GM19468 (cell line): ENCODE data around the gene AKT3.
"Not testable (repeated sequence)": the region's sequence is repeated elsewhere in the genome, so short reads cannot be mapped to it uniquely, and the experiment has no call there.

ENCODE experiments used
- ATAC-seq: cut with Tn5 transposase; IDR thresholded peaks from one replicate; pipeline ENCODE4 v1.9.1; 2021; ENCODE audit warnings: mild to moderate bottlenecking, moderate library complexity, moderate number of reproducible peaks; ENCODE audit not compliant: unreplicated experiment; ENCODE audit errors: extremely low read depth

AKT3 gene

DNA sequence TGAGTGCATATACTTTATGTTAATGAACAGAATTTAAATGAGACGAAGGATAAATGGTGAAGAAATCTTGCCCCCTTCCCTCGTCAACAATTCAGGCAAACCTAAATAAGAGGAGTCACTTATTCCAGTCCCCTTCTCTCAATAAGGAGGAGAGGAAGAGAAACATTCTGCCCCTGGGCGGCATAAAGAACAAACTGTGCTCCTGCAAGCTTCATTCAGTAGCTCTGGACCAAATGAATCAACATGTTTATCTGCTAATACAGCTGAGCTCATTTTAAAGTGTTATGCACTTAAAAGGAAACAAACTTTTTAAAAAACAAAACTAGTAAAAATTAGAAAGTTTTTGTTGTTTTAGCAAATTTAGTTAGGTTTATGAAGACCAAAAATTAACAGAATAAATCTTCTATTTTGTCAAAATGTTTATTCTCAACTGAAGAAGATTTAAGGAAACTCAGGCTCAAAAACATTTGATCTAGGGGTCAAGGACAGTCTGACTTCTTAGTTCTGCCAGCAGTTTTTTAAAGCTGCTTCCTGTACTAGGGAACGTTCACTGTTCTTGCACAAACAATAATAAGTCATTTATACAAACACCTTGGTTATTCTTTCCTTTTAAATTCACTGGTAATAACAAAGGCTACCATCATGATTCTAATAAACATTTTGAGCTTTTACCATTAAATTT lies 58.3 kb downstream of the AKT3 start:
- no peak for ATAC-seq

DNA sequence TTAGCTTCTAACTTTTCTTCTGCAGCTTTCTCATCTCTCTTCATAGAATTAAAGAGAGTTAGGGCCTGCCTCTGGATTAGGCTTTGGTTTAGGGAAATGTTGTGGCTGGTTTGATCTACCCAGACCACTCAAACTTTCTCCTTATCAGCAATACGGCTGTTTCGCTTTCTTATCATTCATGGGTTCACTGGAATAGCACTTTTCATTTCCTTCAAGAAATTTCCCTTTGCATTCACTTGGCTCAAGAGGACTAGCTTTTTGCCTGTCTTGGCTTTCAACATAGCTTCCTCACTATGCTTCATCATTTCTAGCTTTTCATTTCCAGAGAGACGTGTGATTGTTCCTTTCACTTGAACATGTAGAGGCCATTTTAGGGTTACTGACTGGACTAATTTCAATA lies 59.6 kb downstream of the AKT3 start:
- ATAC-seq = no peak

DNA sequence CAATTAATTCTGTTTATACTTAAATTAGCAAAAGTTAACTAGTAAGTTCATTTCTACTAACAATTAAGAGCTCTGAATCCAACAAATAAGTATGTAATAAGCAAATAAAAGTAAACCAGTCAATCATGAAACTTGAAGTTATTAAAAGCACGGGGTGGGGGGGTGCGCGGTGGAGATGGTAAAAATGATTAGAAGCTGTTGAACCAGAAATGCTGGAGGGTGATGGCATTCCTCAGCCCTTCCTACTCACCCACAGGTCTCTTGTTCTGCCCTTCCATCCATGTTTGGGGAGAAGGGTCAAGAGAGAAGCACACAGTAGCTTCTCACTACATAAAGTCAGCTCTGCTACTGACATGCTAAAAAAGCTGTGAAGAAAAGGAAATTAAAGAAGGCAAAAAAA lies 63.5 kb downstream of the AKT3 start:
- no peak for ATAC-seq

DNA sequence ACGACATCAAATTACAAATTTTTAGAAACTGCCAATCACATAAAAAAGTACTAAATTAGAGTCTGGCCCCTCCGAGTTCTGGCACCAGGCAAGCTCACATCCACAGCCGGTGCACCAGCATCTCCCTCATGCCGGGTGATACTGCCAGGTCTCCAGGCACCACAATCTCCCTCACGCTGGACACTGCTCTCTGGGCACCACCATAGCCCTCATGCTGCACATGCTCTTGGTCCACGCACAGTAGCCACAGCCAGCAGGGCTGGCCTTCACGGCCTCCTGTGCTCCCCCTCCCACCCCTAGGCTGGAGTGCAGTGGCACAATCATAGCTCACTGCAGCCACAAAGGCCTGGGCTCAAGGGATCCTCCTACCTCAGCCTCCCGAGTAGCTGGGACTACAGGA lies 65.5 kb downstream of the AKT3 start:
- no peak for ATAC-seq

DNA sequence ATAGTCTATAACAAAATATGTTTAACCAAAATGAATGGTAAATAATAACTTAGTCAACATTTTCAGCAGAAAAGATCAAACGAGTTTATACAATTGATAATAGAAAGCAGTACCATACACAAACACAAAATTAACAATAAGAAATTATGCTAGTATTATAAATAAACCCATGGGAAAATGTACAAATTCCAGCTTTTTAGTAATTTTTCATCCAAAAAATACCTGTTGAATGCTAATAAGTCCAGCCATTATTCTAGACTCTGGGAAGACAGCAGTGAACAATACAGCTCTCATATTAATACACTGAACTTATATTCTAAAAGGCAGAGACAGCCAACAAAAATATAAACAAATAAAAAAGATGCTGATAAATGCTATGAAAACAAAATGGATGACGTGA lies 66.3 kb downstream of the AKT3 start:
- no peak for ATAC-seq

DNA sequence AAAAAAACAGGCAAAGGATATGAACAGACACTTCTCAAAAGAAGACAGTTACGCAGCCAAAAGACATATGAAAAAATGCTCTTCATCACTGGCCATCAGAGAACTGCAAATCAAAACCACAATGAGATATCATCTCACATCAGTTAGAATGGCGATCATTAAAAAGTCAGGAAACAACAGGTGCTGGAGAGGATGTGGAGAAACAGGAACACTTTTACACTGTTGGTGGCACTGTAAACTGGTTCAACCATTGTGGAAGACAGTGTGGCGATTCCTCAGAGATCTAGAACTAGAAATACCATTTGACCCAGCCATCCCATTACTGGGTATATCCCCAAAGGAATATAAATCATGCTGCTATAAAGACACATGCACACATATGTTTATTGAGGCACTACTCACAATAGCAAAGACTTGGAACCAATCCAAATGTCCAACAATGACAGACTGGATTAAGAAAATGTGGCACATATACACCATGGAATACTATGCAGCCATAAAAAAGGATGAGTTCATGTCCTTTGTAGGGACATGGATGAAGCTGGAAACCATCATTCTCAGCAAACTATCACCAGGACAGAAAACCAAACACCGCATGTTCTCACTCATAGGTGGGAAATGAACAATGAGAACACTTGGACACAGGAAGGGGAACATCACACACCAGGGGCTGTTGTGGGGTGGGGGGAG lies 77.5 kb downstream of the AKT3 start:
- not testable (repeated sequence) for ATAC-seq

DNA sequence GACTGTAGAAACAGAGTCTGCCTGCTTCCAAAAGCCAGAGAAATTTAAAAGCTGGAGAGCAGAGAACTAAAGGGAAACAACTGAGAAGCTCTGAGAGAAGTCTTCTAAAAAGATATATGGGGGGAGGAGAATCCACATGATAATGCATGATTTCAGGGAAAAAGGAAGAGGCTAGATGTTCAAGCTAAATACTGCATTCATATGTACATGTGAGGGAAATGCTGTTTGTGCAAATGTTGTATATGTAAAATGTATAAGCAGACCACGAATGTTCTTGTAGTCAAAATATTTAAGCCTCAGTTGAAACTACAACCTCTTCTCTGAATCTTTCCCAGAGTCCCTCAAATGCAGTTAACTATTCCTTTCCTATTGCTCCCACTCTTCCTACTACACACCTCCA lies 79.2 kb downstream of the AKT3 start:
- ATAC-seq = no peak

DNA sequence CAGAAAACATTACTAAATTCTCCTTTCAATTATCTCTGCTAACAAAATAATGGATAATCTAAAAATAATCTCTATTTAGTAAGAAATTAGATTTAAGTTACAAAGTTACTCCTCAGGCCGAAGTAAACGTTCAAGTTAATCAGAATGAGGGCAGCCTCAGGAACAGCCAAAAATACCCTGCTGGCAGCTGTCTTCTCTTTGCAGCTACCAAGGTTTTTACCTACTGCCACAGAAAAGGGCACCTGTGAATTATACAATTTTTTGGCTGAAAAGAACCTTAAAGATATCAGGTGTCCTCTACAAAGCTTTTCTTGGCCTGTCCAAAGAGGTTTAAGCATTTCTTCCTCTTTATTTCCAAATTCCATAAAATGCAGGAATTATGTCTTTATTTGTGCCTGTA lies 84.4 kb downstream of the AKT3 start:
- ATAC-seq = no peak

DNA sequence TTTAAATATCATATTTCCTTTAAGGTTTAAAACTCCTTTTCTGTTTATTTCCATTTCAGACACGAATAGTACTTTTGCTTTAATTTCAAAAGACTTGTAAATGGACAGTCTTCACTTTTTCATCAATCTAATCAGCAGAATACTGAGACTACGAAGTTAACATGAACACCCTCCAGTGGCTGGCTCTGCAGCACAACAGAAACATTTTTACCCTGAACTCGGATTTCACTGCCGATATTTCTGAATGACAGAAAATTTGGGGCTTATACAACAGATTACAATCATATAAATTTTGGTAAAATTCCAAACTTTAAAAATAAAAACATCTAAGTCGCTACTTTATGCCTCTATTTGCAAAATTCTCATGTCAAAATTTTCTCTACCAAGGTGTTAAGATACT lies 86.2 kb downstream of the AKT3 start:
- no peak for ATAC-seq

DNA sequence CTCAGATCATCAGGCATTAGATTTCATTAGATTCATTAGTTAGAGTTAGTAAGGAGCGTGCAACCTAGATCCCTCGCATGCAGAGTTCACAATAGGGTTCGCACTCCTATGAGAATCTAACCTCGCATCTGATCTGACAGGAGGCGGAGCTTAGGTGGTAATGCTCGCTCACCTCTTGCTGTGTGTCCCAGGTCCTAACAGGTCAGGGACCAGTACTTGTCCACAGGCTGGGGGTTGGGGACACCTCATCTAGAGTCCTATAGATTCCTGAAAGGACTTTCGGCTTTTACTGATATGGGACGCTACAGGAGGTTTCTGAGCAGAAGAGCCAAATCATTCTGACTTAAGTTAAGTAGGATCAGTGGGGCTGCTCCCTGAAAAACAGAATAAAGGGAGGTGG lies 91.4 kb downstream of the AKT3 start:
- ATAC-seq = no peak

DNA sequence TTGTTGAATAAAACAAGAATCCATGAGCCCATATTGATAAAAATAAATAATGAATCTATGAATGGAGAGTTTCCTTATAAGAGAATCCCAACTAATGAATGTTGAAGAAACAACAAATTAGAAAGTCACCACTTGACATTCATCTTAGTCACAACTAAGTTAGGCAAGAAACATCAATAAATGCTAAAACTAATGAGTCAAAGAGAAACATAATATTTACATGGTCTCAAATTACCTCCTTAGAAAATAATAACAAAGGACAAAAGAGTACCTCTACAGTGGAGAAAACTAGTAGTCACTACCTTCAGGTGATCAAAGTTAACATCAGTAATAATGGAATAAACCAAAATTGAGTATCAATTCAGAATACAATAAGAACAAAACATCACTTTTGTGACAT lies 93.5 kb downstream of the AKT3 start:
- ATAC-seq = no peak

DNA sequence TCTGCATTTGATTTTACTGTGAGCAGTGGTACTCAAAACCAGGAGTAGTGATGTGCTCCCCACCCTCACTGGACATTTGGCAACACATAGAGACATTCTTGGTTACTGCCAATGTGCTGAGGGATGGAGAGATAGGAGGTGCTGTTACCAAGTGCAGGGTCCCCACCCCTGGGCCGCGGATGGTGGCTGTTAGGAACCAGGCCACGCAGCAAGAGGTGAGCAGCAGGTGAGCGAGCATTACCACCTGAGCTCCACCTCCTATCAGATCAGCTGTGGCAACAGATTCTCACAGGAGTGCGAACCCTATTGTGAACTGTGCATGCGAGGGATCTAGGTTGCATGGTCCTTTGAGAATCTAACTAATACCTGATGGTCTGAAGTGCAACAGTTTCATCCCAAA lies 95.7 kb downstream of the AKT3 start:
- ATAC-seq = no peak

DNA sequence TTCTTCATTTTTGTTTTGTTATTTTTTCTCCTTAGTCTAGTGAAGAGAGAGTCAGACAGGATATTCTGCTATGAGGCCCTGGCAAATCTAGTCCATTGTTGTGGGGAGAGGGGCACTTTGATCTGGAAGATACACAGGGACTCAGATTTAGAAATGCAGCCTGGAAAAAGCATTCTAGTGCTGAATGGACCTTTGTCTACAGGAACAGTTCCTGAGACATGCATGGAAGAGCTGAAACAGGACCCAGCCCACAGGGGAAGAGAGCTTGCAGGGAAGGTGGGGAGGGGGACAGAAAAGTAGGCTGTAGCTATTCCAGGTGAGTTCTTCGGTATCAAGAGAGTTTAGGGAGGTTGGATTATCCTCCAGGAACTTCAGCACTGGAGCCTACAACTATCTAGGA lies 98.5 kb downstream of the AKT3 start:
- ATAC-seq = no peak

DNA sequence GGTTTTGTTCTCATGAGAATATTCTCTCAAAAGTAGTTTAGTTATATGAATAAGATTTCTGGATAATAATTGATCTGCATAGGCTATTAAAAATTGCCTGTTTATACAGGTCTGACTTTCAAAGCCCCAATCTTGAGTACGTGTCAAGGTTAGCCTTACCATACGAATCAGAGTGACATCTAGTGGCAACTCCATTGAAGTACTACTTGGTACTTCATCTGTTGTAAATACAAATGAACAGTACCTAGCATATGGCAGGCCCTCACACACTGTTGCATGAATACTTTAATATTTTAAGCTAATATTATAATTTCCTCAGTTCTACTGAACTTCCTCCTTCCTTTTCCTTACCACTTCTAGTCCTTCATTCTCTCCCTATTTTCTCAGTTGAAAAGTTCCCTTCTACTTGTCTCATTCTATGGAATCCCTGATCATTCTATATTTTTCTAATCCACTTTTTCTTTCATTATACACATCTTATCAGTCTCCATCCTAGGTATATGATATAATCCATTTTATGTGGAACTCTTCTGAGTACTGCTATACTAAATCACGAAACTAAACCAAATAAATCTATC lies 101.2 kb downstream of the AKT3 start:
- ATAC-seq = peak; percentile 91

DNA sequence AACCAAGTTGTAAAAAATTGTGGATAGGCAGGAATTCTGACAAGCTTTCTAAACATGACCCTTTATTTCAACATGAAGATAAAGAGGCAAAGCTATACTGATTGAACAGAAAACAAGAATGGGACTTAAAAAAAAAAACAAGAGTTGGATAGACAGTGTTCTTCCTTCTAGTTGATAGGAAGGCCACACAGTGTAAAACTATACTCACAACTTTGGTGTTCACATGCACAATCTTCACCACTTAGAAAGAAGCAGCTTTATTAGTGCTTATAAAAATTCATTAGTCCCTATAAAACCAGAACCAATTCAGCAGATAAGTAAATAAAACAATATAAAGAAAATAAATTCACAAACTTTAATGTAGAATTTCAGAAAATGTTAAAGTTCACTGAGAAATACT lies 101.8 kb downstream of the AKT3 start:
- ATAC-seq = no peak

DNA sequence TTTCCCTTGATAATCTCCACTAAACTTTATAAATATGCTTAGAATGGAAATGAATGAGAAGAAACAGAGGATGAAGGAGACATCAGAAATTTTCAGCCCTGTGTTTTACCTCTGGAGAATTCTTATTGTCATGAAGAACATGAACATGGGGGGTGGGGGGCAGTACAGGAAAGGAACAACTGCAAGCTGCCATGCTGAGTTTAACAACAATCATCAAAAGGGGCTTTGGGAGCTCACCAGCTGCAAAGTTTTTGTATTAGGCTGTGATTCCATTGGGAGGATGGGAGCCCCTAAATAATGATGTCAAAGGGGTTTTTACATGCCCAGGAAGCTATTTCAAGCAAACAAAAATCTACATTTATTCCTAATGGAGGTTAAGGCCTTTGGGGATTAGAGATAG lies 103.3 kb downstream of the AKT3 start:
- no peak for ATAC-seq

DNA sequence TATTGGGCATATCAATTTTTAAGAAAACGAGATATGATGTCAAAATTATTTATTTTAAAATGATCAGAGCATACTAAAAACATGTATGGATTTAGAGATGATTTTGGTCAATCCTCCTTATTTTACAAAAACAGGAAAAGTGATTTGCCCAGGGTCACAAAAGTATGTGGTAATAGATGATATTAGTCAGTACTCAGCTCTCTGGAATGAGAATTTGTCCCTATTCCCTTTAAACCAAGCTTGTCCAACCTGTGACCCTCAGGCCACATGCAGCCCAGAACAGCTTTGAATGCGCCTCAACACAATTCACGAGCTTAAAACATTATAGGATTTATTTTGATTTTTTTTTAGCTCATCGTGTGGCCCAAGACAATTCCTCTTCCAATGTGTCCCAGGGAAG lies 104.7 kb downstream of the AKT3 start:
- ATAC-seq = no peak

DNA sequence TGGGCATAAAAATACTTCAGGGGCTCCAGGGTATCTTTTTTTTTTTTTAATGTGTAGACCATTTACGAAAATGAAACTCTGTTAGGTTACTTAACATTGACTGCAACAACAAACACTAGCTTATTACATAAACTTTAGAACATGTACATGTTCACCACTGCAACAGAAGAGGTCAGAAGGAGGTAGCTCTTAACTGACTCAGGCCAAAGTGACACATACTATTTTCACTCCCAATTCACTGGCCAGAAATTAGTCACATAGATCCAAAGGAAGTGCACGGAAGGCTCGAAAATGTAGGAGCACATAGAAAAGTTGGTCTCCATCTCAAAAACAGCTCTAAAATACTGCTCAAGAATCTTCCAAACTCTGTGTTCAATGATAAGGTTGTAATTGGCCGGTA lies 107.2 kb downstream of the AKT3 start:
- ATAC-seq = no peak

DNA sequence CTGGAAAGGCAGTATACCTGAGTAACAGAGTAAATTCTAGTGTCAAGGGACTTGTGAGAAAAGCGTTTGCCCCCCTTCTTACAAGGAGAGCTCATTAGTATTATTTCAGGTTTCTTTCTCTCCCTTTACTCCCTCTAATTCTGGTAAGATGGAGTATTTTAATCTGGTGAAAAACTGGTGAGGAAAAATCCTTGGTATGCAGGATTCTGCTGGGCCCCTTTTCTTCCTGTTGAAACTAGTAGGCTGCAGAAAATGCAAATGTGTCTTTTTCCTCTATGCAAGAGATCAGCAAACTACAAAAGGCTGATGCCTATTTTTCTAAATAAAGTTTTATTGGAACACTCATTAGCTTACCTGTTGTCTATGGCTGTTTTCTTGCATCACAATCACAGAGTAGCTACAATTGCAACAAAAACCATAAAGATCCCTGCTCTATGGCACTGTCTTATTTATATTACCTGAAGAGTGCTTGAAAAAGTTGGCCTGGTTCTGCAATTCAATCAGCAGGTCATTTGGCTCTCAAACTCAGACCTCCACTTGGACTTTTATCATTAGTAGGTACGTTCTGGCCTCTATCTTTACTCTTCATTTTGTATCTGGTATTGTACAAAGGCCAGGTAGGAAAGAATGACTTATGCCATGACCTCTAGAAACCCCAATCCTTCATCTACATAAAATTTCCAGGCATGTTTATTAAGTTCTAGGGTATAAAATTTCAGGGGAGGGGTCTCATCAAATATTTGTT lies 109.6 kb downstream of the AKT3 start:
- no peak for ATAC-seq

DNA sequence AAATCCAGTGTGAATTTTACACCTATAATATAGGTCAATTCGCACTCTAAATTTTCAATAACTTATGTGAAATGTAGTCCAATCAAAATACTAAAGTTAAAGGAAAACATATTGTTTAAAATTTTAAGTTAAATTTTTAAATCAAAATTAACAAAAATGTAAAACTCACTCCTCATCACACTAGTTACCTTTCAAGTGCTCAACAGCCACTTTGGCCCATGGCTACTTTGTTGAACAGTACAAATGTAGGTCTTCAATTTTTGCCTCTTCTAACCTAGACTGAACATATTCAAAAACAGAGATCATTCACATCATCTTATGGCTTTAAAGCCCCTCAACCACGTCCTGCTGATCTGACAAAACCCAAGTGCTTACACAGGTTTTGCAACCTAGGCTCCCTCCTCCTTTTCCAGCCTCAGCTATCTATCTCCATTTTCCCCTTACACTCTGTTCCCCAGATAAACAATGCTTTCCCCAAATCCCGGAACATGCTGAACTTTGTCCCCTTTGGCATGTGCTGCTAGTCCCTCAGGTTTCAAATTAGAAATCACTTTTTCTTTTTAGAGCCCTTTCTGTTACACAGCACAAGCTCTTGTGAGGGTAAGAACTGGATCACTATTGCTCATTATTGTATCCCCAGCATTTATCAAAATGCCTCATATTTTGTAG lies 110.6 kb downstream of the AKT3 start:
- no peak for ATAC-seq

DNA sequence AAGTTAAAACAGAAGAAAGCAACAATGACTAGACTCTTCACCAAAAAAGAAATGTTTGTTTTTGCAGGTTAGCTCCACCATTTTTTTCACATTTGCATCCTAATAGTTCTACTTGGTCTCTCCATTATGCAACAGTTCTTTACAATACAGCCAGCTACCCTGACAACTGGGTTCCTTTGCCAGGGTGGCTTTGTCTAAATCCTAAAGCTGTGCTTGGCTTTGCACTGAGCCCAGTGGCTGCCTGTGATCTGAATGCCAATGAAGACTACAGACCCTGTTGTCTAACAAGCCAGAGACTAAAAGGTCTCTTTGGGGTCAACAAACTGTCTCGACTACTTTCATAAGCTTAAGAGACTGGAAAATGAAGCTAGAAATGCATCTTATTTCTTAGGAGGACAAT lies 112.0 kb downstream of the AKT3 start:
- no peak for ATAC-seq
